HG02852 (cell line): Measurements from ENCODE around the gene PROSER2.

Experiments used
- ATAC-seq: cut with Tn5 transposase; IDR thresholded peaks from one replicate; pipeline ENCODE4 v1.9.1; 2021; ENCODE audit warnings: mild to moderate bottlenecking, moderate library complexity; ENCODE audit not compliant: unreplicated experiment

PROSER2 gene

DNA sequence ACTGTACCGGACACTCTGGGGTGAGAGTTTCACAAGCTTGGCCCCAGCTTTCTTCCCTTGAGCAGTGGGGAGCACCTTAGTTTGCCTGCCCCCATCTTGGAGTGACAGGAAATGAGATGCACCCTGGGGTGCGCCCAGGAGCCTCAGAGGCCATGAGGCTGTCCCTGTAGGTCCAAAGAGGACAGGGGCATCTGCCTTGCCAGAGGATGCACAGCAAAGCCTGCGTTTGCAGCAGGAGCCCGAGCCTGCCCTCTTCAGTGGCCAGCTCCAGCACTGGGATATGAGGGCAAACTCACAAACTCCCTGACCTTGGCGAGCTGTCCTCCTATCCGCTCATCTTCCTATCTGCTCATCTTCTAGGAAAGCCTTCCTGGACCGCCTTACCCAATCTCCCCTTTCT, 79.5 kb downstream of the PROSER2 start:
- ATAC-seq, result no peak

DNA sequence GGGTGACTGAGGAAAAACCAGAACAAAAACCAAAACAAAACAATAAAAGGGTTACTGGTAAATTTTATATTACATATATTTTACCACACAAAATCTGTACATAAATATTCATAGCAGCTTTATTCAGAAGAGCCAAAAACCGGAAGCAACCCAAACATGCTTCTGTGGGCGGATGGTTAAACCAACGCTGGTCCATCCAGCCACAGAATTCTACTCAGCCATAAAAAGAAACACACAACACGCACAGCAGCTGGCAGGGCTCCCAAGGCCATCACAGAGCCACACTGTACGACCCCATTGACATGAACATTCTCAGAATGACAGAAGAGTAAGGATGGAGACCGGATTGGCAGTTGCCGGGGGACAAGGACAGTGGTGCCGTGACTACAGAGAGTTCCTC, 83.6 kb downstream of the PROSER2 start:
- no peak for ATAC-seq

DNA sequence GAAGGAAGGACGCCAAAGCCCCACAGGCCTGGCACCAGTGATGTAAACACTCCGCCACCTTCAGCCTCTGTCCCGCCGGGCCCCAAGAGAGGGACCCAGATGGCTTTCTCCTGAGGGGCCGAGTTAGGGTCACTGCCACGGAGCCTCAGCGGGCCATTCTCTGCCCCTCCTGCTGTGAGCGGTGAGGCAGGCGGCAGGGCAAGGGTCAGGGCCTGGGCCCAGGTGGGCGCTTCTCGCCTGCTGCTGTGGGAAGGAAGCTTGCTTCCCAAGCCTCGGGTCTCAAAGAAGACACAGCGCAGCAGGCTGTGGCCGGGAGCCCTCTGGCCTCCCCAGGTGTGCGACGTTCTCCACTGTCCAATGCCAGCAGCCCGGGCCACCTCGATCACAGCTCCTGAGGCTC, 84.8 kb downstream of the PROSER2 start:
- no peak for ATAC-seq

DNA sequence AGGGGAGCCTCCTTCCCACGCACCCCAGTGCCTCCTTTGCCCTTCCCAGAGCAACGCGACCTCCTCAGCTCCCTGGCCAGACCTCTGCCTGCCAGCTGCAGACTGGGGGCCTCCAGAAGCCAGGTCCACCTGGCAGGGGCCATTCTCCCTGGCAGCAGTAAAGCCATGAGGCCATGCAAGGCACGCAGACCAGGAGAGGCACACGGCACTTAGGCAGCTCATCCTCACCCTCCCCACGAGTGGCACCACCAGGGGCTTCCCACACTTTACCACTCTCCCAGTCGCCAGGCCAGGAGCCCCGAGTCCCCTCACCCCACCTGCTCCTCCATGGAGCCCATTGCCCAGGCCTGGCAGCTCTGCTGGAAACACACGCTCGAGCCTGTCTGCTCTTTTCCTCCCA, 85.4 kb downstream of the PROSER2 start:
- no peak for ATAC-seq

DNA sequence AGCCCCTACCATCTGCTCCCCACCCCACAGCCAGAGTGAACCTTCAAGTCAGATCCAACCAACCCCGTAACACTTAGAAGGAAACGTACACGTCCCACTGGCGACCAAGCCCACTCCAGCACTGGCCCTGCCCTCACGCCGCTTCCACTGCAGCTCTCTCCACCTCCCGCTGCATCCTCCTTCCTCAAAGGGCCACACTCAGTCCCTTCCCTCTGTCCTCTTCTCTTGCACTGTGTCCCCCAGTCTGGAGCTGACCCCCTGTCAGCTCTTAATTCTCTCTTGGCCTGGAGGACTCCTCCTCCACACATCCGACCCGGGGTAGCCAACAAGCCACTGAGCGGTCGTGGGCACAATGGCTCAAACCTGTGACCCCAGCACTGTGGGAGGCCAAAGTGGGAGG, 85.8 kb downstream of the PROSER2 start:
- ATAC-seq, result no peak

DNA sequence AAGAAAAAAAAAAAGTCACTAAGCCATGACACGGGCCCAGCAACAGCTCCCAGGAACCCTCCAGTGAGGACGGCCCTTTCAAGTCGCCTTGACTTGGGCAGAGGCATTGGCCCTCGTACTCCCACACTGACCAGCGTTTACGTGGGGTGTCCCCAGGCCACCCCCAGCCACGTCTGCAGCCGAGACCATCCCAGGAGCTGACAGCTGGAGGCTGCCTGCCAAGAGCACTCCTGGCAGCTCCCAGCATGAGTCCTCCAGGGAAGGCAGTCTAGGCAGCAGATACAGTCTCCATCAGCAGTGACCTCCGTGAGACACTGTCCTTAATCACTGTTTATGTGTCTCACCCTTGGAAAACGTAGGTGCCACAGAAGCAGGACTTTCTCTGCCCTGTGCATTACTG, 86.5 kb downstream of the PROSER2 start:
- ATAC-seq, result no peak

DNA sequence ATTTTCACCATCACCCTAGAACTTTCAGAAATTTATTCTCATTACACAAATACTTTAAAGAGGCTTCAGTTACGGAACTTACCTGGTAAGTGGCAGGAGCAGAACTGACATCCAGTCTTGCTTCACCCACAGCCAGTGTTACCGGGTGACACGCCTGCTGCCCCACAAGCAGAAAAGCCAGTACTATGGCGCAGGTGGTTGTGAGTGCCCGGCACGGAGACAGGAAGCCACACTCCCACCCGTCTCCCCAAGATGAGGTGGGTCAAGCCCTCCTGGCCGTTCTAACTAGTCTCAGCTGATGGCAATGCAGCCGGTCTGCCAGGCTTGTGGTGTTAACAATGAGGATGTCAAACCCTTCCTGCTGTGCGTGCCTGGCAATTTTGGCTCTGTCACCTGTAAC, 86.9 kb downstream of the PROSER2 start:
- ATAC-seq, result no peak

DNA sequence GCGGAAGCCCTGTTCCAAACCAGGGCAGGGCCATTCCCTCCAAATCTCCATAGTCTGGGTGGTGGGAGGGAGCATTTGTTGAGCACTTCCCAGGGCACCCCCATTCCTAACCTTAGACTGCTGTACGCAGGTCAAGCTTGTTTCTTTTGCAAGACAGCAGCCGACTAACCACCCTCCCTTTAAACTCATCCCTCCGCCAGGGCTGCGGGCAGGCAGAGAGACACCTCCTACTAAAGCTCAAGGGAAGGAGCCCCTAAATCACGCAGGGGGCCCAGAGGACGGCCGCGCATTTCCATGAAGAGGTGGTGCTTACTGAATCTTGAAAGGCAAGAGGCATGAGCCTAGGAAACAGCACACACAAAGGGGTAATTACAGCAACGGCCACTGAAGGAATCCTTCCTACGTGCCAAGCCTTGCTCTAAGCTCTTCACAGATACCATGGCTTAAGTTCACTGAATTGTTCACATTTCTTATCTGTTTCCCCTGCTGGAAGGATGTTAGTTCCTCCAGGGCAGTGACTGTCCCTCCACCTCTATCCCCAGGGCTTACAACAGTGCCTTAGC, 90.0 kb downstream of the PROSER2 start:
- ATAC-seq, result no peak

DNA sequence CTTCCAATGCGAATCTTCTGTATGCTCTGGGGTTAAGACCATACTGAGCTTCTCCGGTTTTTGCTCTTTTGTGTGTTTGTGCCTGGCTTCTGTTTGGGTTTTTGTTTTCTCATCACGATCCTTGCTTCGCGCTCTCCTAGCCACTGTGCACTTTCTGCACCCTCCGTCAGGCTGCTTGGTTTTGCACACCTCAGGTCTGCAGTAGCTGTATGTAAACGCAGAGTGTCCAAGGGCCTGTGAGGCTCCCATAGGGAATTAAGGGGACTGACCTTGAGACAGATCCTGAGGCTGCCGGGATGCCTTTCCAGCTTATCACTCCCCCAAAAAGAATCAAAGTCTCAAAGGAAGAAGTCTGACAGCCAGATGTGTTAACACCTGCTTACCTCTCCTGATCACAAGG, 95.2 kb downstream of the PROSER2 start:
- no peak for ATAC-seq

DNA sequence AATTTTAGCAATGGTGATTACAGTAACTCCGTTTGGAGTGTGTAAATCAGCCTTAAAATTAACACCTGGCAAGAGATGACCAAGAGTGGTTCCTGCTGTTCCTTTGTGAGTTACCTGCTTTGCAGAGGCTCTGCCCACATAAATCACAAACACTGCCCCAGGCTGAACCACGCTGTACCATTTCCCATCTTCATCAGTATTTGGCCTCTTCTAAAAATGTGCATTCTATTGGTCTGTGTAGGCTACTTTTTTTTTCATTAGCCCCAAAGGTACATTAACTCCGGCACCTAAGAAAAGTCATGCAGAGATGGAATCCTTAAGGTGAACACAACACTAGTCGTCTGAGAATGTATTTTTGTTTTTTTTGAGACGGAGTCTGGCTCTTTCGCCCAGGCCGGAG, 96.1 kb downstream of the PROSER2 start:
- ATAC-seq, result no peak
